ENCODE measurements around the gene IPO11.

- TF ChIP-seq BACH2 (CRISPR knock-in tag; IDR thresholded peaks at IDR 0.05; ENCODE audit: borderline replicate concordance) (no peak), ZNF8 (CRISPR knock-in tag; IDR thresholded peaks at IDR 0.05) (no peak), TSHZ2 (CRISPR knock-in tag; IDR thresholded peaks at IDR 0.05) (no peak)
- TF ChIP-seq, protein P1, sequence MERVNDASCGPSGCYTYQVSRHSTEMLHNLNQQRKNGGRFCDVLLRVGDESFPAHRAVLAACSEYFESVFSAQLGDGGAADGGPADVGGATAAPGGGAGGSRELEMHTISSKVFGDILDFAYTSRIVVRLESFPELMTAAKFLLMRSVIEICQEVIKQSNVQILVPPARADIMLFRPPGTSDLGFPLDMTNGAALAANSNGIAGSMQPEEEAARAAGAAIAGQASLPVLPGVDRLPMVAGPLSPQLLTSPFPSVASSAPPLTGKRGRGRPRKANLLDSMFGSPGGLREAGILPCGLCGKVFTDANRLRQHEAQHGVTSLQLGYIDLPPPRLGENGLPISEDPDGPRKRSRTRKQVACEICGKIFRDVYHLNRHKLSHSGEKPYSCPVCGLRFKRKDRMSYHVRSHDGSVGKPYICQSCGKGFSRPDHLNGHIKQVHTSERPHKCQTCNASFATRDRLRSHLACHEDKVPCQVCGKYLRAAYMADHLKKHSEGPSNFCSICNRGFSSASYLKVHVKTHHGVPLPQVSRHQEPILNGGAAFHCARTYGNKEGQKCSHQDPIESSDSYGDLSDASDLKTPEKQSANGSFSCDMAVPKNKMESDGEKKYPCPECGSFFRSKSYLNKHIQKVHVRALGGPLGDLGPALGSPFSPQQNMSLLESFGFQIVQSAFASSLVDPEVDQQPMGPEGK (CRISPR knock-in tag; IDR thresholded peaks at IDR 0.05; ENCODE audit: borderline replicate concordance): no peak
These were observed 102.1 kb downstream of the IPO11 start for GRCh38 chr5:62514510-62515119.
